GM23338 (cell line): ENCODE measurements around the gene COL15A1. TPM values are rescaled to one million over a fixed set of nuclear protein-coding genes. Genes with fewer than 3 reads are reported as not detected.

ENCODE experiments used
- ATAC-seq: fragments of 200-7000 bp; cut with Tn5 transposase; 3 replicates; pipeline ENCODE4 v1.9.1; 2020
- DNase-seq: peaks from one replicate; pipeline ENCODE4 v3.0.0-alpha.2; 2015; ENCODE audit warnings: low spot score
- H2AFZ ChIP-seq: fragments of 200-600 bp; sonication (generic); 2 replicates; pipeline ENCODE4 v1.8.0; 2016; ENCODE audit warnings: antibody characterized with exemption, mild to moderate bottlenecking, moderate library complexity
- H3F3A ChIP-seq: fragments of 200-600 bp; sonication (generic); replicated peaks from 2 replicates; pipeline ENCODE4 v1.8.0; 2017; ENCODE audit warnings: antibody characterized with exemption, mixed run types, low read depth
- H3K27ac ChIP-seq: fragments of 200-600 bp; sonication (generic); 2 replicates; pipeline ENCODE4 v1.6.1; 2016; ENCODE audit warnings: low read depth
- H3K27me3 ChIP-seq: fragments of 200-600 bp; sonication (generic); 2 replicates; pipeline ENCODE4 v1.8.0; 2016; ENCODE audit warnings: mild to moderate bottlenecking, mixed run types, moderate library complexity; ENCODE audit not compliant: insufficient read depth
- H3K36me3 ChIP-seq: fragments of 200-600 bp; sonication (generic); 2 replicates; pipeline ENCODE4 v1.8.0; 2016; ENCODE audit warnings: mild to moderate bottlenecking; ENCODE audit not compliant: insufficient read depth
- H3K4me1 ChIP-seq: fragments of 200-600 bp; sonication (generic); 2 replicates; pipeline ENCODE4 v1.8.0; 2016; ENCODE audit warnings: mild to moderate bottlenecking, moderate library complexity; ENCODE audit not compliant: insufficient read depth
- H3K4me2 ChIP-seq: fragments of 200-600 bp; sonication (generic); 2 replicates; pipeline ENCODE4 v1.7.1; 2017; ENCODE audit warnings: mixed run types
- H3K4me3 ChIP-seq: fragments of 200-600 bp; sonication (generic); 2 replicates; pipeline ENCODE4 v1.6.1; 2016; ENCODE audit warnings: mixed run types
- H3K79me2 ChIP-seq: fragments of 200-600 bp; sonication (generic); replicated peaks from 2 replicates; pipeline ENCODE4 v1.8.0; 2017; ENCODE audit warnings: mild to moderate bottlenecking; ENCODE audit not compliant: insufficient read depth
- H3K9me2 ChIP-seq: fragments of 200-600 bp; sonication (generic); 2 replicates; pipeline ENCODE4 v1.8.0; 2017; ENCODE audit not compliant: insufficient read depth
- H4K20me1 ChIP-seq: fragments of 200-600 bp; sonication (generic); replicated peaks from 2 replicates; pipeline ENCODE4 v1.8.0; 2017; ENCODE audit warnings: mild to moderate bottlenecking; ENCODE audit not compliant: insufficient read depth
- H3K27ac Mint-ChIP-seq: 2 replicates; pipeline ENCODE4 v1.8.0; 2020; ENCODE audit warnings: inconsistent platforms, mild to moderate bottlenecking, moderate library complexity, mixed read lengths
- H3K27me3 Mint-ChIP-seq: 3 replicates; pipeline ENCODE4 v1.8.0; 2022; ENCODE audit warnings: low read depth, mild to moderate bottlenecking, moderate library complexity, mixed read lengths, inconsistent platforms; ENCODE audit not compliant: insufficient read depth, poor library complexity
- H3K36me3 Mint-ChIP-seq: 3 replicates; pipeline ENCODE4 v1.8.0; 2021; ENCODE audit warnings: low read depth, mild to moderate bottlenecking, inconsistent platforms, moderate library complexity, mixed read lengths
- H3K4me1 Mint-ChIP-seq: 3 replicates; pipeline ENCODE4 v1.8.0; 2020; ENCODE audit warnings: mild to moderate bottlenecking, inconsistent platforms, mixed read lengths
- H3K4me3 Mint-ChIP-seq: 3 replicates; pipeline ENCODE4 v1.8.0; 2021; ENCODE audit warnings: moderate library complexity, mild to moderate bottlenecking, inconsistent platforms, mixed read lengths
- H3K9me3 Mint-ChIP-seq: 3 replicates; pipeline ENCODE4 v1.8.0; 2020; ENCODE audit warnings: moderate library complexity, mild to moderate bottlenecking, inconsistent platforms, mixed read lengths
- CREB1 ChIP-seq: fragments of 250-450 bp; sonication (Bioruptor Pico); IDR thresholded peaks from 2 replicates; pipeline ENCODE4 v1.5.0; 2020; ENCODE audit warnings: low read depth, mild to moderate bottlenecking, moderate library complexity
- CTCF ChIP-seq, 2 experiments: fragments of 200-600 bp in 1 of 2; sonication (generic) in 1 of 2; conservative IDR thresholded peaks; 2 replicates each; pipeline versions ENCODE4 v1.5.1 to v1.6.1; 2016 to 2017; ENCODE audit warnings: antibody characterized with exemption in 2 of 2, low read depth in 2 of 2, mild to moderate bottlenecking in 2 of 2, moderate library complexity in 1 of 2
- ETS1 ChIP-seq: IDR thresholded peaks from 2 replicates; pipeline ENCODE4 v1.6.1; 2016; ENCODE audit warnings: antibody characterized with exemption
- EZH2 ChIP-seq: fragments of 200-600 bp; sonication (generic); IDR thresholded peaks from one replicate; pipeline ENCODE4 v1.8.0; 2017; ENCODE audit warnings: antibody characterized with exemption, mild to moderate bottlenecking, low read depth; ENCODE audit not compliant: unreplicated experiment
- EZH2phosphoT487 ChIP-seq: fragments of 200-600 bp; sonication (generic); IDR thresholded peaks from one replicate; pipeline ENCODE4 v1.8.1; 2018; ENCODE audit warnings: antibody characterized with exemption; ENCODE audit not compliant: unreplicated experiment
- JUNB ChIP-seq: IDR thresholded peaks from one replicate; pipeline ENCODE4 v1.6.1; 2016; ENCODE audit warnings: antibody characterized with exemption; ENCODE audit not compliant: unreplicated experiment
- NANOG ChIP-seq: IDR thresholded peaks from 2 replicates; pipeline ENCODE4 v1.6.1; 2016; ENCODE audit warnings: antibody characterized with exemption, borderline replicate concordance
- POLR2AphosphoS5 ChIP-seq: IDR thresholded peaks from 2 replicates; pipeline ENCODE4 v1.6.1; 2016; ENCODE audit warnings: antibody characterized with exemption, low read depth
- STAT1 ChIP-seq: IDR thresholded peaks from one replicate; pipeline ENCODE4 v1.6.1; 2016; ENCODE audit warnings: antibody characterized with exemption; ENCODE audit not compliant: unreplicated experiment
- ZNF114 ChIP-seq: fragments of 250-450 bp; sonication (Bioruptor Pico); IDR thresholded peaks from 2 replicates; pipeline ENCODE4 v1.5.0; 2020; ENCODE audit warnings: mild to moderate bottlenecking, moderate library complexity
- ZNF331 ChIP-seq: fragments of 250-450 bp; sonication (Bioruptor Pico); IDR thresholded peaks from 2 replicates; pipeline ENCODE4 v1.5.0; 2020; ENCODE audit warnings: low read depth, mild to moderate bottlenecking, moderate library complexity
- ZNF462 ChIP-seq: fragments of 250-450 bp; sonication (Bioruptor Pico); IDR thresholded peaks from 2 replicates; pipeline ENCODE4 v1.5.0; 2020; ENCODE audit warnings: mild to moderate bottlenecking, moderate library complexity
- polyA plus RNA-seq: library from polyadenylated mRNA; unstranded; fragments of >200 nt; fragmentation: Nextera tagmentation; extraction: Ambion mirVana; gene quantifications from 2 replicates; pipeline ENCODE4 v1.2.1, GENCODE V29; 2016
- total RNA-seq: library from RNA; depleted of rRNA; stranded (reverse); fragments of >200 nt; shearing (Covaris generic); gene quantifications from 2 replicates; pipeline ENCODE4 v1.2.3, GENCODE V29; 2014

The COL15A1 gene
- total and polyA plus RNA-seq, 2 experiments from 2014 or later, result 0.17 to 0.18 TPM

- TF ChIP-seq ETS1, result no peak
- no peak for TF ChIP-seq CREB1
Observed at GRCh38 chr9:98935071-98935505, 8.6 kb upstream of the COL15A1 start (continued).

GRCh38 chr9:98940276-98940675 is 3.4 kb upstream of the COL15A1 start:
- Mint-ChIP-seq H3K27me3 (peaks cover 39% of the 10 kb centered on the region), H3K4me1 (peaks cover 9% of the 10 kb centered on the region; the same call in 2 of the 3 replicates), H3K9me3 (no peaks in the 10 kb centered on the region), H3K36me3 (no peaks in the 10 kb centered on the region; the same call in 2 of the 3 replicates), H3K4me3 (no peak overlapping the region), H3K27ac (no peak overlapping the region)
- no peaks in the 10 kb centered on the region for H3K36me3 ChIP-seq
- no peak for ATAC-seq
- no peaks in the 10 kb centered on the region for H4K20me1 ChIP-seq
- H3K4me3 ChIP-seq, result no peak overlapping the region
- H3K27ac ChIP-seq, result no peak overlapping the region
- no peaks in the 10 kb centered on the region for H3K79me2 ChIP-seq
- peaks cover 7% of the 10 kb centered on the region; the same call in 1 of the 2 replicates for H3K9me2 ChIP-seq
- no peak for DNase-seq
- H3K4me2 ChIP-seq, result no peak overlapping the region
- peaks cover 8% of the 10 kb centered on the region for H3K4me1 ChIP-seq
- 0 out of 2 replicates have a peak, but pooled peaks cover 3% of the 10 kb centered on the region for H3F3A ChIP-seq
- H3K27me3 ChIP-seq, result peaks cover 41% of the 10 kb centered on the region
- H2AFZ ChIP-seq, result no peak overlapping the region
- TF ChIP-seq POLR2AphosphoS5 (no peak), JUNB (no peak), EZH2phosphoT487 (no peak), NANOG (no peak), STAT1 (no peak), ZNF462 (no peak), EZH2 (no peak), ETS1 (no peak), CTCF (conservative IDR thresholded peaks at IDR 0.05; ENCODE audit: low read depth in 2 of 2) (no peak), ZNF114 (CRISPR knock-in tag) (no peak), ZNF331 (CRISPR knock-in tag) (no peak)
